ENCODE data around the gene PRSS33.

The PRSS33 gene

GRCh38 chr16:2819939-2820835 lies 32.8 kb upstream of the PRSS33 start:
- DNase-seq, result no peak

- no peak for DNase-seq
Observed at GRCh38 chr16:2819179-2819938, 32.0 kb upstream of the PRSS33 start.

- no peak for DNase-seq
Observed at GRCh38 chr16:2818272-2818876, 31.0 kb upstream of the PRSS33 start.

- peak; percentile 41 for DNase-seq
Observed at GRCh38 chr16:2817340-2818271, 30.2 kb upstream of the PRSS33 start.

- peak; percentile 53 for DNase-seq
Observed at GRCh38 chr16:2816751-2817339, 29.5 kb upstream of the PRSS33 start, which contains the start of gene PRSS21. Gene PRSS21 (plus strand): TSS chr16:2817237. CDS start chr16:2817269, 32 bp downstream.

- no peak for DNase-seq
Observed at GRCh38 chr16:2815299-2815771, 28.0 kb upstream of the PRSS33 start.

- DNase-seq, result no peak
Observed at GRCh38 chr16:2814551-2815298, 27.4 kb upstream of the PRSS33 start.

GRCh38 chr16:2813771-2814221 lies 26.4 kb upstream of the PRSS33 start:
- no peak for DNase-seq

- no peak for DNase-seq
Observed at GRCh38 chr16:2811703-2812471, 24.5 kb upstream of the PRSS33 start.

- DNase-seq, result no peak
Observed at GRCh38 chr16:2810651-2811050, 23.3 kb upstream of the PRSS33 start.

GRCh38 chr16:2809149-2809760 lies 21.9 kb upstream of the PRSS33 start:
- no peak for DNase-seq

- no peak for DNase-seq
Observed at GRCh38 chr16:2808181-2808580, 20.8 kb upstream of the PRSS33 start.

- DNase-seq, result no peak
Observed at GRCh38 chr16:2806286-2806685, 18.9 kb upstream of the PRSS33 start.

- DNase-seq, result no peak
Observed at GRCh38 chr16:2804728-2805127, 17.4 kb upstream of the PRSS33 start.

- no peak for DNase-seq
Observed at GRCh38 chr16:2803545-2804195, 16.3 kb upstream of the PRSS33 start.

- no peak for DNase-seq
Observed at GRCh38 chr16:2799859-2800226, 12.5 kb upstream of the PRSS33 start.

- DNase-seq, result no peak
Observed at GRCh38 chr16:2799205-2799858, 12.0 kb upstream of the PRSS33 start.

- no peak for DNase-seq
Observed at GRCh38 chr16:2798723-2799204, 11.4 kb upstream of the PRSS33 start.
